Inflammatory macrophage treated with lipopolysaccharide for 4 hours (primary cell): Measurements from ENCODE around the gene ZNF468.
"Not testable (repeated sequence)": the region's sequence is repeated elsewhere in the genome, so short reads cannot be mapped to it uniquely, and the experiment has no call there.

Experiments
- DNase-seq: peaks from one replicate; pipeline ENCODE4 v3.0.0-alpha.2; 2020

The ZNF468 gene

DNA sequence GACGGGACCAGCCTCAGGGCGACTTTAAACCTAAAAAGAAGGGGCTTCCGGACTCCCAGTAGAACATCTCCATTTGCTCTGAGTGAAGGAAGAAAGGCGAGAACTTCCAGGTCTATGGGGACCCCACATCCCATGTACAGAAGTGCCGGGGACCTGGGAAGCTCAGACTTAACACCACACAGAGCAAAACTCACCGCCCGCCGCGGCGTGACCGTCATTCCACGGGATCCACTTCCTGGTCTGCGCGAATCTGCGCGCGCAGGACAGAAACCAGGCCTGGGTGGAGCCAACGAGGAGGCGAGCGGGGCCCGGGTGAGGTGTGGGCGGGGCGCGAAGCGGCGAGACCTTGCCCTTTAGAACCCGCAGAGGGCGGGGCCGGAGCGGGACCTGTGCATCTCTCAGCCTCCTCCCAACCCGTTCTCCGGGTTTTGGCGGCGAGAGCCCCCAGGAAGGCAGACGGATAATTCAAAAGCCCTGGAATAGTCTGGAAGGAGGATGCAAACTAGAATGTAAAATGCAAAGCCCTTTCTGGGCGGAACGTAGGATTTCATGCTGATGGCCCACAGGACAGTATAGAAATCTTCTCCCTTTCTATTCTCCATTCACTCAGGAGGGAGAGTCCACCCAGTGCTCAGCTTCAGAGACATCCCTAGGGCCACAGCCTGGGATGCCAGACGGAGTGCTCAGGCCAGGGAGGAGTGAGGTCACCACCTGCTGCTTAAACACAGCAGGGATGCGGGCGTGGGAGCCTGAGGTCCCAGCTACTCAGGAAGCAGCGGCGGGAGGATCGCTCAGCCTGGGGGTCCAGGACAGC, at the start of gene ZNF468:
Gene ZNF468, minus strand, starts transcription at position 242 of the 814 bp plus-strand sequence. CDS start 3,347 bp downstream, outside the sequence.
- peak; percentile 72 for DNase-seq

DNA sequence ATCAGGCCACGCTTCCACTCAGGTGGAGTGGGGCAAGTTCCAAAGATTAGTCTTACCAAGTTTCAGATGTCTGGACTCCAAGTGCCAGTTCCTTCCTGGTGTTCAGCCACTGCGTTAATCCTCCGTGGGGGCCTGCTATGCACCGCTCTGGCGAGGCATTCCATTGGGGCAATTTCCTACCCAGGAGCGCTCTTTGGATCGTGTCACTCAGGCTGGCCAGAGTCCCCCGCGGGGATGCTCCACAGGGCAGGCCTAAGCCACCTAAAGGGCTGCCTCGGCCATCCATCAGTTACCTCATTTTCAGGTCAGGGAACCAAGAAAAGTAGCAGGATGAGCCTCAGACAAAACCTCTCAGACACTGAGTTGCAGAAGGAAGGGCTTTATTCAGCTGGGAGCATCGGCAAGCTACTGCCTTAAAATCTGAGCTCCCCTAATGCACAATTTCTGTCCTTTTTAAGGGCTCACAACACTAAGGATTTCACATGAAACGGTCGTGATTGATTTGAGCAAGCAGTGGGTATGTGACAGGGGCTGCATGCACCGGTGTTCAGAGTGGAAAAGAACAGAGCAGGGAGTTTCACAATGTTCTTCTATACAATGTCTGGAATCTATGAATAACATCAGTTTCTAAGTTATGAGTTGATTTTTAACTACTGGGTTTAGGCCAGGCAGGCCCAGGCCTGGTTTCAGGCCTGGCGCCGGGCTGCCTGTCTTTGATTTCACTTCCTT, 46.8 kb upstream of the ZNF468 start:
- DNase-seq = not testable (repeated sequence)

DNA sequence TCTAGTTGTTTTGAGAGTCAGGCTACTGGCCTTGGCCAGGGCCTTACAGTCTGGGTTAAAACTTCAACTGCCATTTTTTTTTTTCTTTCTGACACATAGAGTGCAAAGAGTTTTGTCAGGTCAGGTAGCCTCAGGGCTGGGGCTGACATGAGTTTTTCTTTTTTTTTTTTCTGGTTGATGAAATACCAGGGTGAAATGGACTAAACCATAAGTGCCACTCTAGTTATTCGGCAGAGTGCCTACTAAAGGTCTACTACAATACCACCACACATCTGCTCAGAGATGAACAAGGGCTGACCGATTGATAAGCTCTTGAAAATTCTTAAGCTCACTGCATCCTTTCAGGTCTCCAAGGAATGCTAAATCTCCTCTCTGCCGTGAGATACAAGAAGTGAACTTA, 44.4 kb upstream of the ZNF468 start:
- no peak for DNase-seq

DNA sequence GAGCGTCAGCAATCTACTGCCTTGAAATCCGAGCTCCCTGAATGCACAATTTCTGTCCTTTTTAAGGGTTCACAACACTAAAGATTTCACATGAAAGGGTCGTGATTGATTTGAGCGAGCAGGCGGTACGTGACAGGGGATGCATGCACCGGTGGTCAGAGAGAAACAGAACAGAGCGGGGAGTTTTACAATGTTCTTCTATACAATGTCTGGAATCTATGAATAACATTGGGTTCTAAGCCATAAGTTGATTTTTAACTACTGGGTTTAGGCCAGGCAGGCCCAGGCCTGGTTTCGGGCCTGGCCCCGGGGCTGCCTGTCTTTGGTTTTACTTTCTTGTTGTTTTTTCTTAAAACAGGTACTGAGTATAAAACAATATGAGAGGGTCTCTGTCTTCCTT, 41.2 kb upstream of the ZNF468 start:
- DNase-seq = not testable (repeated sequence)

DNA sequence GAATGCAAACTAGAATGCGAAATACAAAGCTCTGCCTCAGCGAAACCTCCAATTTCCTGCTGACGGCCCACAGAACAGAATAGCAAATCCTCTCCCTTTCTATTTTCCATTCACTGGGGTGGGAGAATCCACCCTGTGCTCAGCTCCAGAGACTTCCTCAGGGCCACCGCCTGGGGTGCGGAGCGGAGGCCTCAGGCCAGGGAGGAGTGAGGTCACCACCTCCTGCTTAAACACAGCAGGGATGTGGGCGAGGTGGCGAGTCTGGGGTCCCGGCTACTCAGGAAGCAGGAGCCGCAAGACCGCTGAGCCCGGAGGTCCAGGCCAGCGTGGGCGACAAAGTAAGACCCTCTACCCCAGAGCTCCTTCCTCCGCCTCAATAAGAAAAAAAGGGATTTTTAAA, 40.7 kb upstream of the ZNF468 start:
- DNase-seq = no peak

DNA sequence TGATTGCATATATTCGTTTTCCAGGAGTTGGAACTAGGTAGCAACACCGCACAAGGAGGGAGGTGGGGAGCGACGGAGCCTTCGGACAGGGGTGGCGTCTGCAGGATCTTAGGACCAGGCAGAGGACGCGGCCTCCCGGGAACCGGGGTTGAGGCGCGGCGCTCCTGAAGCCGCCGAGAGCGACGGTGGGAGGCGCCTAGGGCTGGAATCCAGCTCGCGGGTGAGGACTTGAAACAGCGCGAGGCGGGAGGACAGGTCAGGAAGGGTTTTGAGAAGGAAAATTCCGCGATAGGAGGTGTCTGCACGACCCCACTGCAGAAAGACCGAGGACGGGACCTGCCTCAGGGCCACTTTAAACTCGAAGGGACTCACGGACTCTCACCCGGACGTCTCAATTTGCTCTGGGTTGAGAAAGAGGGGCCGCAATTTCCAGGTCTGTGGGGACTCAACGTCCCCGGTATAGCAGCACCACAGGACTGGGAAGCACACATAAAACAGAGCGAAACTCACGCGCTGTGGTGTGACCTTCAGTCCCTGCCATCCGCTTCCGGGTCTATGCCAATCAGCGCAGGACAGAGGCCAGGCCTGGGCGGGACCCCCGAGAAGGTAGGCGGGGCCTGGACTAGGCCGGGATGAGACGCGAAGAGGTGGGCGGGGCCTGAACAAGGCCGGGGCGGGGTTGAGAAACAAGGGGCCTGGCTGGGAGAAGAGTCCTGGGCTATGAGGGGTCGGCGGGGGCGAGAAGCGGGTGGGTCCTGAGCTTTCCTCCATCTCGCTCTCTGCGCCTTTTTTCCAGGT, 39.9 kb upstream of the ZNF468 start, which contains the start of gene ZNF320:
Gene ZNF320, minus strand, starts transcription at position 498 of the 798 bp plus-strand sequence. CDS start 7,380 bp downstream, outside the sequence.
- peak; percentile 97 for DNase-seq

DNA sequence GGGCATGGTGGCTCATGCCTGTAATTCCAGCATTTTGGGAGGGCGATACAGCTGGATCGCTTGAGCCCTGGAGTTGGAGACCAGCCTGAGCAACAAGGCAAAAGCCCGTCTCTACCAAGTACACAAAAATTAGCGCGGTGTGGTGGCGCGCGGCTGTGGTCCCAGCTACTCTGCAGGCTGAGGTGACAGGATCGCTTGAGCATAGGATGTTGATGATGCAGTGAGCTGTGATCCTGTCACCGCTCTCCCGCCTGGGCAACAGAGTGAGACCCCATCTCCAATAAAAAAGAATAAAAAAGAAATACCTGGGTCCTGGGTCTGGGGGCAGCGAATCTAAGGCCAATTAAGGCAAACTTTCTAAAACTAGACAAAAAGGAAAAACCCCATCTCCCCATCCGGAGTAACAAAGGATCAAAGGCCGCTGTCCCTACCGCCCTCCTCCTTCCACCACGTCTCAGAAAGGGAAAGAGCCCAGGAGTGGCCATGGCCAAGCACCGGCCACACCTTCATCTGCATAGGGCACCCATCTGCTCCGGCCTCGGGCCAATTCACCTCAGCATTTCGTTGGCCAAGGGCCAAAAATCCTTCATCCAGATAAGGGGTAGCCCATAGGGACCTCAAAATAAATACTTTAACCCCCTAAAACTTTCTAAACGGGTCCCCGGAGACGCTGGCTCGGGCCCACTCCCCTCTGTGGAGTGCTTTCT, 39.2 kb upstream of the ZNF468 start:
- peak; percentile 27 for DNase-seq

DNA sequence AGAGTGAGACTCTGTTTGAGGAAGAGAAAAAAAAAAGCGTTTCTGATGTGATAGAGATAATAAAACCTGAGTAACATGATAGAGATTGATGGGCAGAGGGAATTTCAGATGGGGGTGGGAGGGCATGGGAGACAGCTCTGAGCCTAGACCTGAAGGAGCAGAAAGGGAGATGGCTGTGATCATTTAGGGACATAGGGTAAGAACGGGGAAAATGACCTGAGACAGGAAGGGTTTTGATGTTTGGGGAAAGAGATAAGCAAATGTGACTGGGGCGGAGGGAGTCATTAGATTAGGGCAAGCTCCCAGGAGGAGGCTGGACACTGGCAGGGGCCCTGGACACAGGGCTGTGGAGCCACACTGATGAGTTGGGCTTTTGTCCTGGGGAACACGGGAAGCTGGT, 33.9 kb upstream of the ZNF468 start:
- DNase-seq = no peak

DNA sequence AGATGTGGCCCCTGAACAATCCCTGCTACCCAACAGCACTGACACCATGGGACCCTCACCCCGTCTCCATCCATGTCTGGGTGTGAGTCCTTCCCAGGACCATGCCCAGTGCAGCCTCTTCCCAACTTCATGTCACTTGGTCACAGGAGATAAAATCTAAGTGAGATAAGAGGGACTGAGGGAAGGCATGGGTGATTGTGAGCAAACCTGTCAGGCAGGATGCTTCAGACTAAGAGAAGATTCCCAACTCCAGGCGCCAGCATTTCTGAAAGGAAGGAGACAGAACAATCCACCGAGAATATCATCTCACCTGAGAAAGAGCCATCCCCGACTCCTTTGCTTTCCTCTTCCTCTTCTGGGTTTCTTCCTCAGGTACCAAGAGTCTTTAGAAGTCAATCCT, 32.5 kb upstream of the ZNF468 start:
- no peak for DNase-seq

DNA sequence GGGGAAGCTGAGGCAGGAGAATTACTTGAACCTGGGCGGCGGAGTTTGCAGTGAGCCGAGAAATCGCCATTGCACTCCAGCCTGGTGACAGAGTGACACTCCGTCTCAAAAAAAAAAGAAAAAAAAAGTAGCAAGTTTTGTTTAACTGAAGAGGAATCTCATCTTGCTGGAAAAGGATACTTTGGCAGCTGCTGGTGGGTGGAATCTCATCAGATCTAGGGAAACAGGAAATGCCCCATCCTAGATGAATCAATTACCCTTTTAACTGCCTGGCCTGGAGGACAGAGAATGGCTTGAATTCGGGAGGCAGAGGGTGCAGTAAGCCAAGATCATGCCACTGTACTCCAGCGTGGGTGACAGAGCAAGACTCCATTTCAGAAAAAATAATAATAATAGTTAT, 31.7 kb upstream of the ZNF468 start:
- no peak for DNase-seq

DNA sequence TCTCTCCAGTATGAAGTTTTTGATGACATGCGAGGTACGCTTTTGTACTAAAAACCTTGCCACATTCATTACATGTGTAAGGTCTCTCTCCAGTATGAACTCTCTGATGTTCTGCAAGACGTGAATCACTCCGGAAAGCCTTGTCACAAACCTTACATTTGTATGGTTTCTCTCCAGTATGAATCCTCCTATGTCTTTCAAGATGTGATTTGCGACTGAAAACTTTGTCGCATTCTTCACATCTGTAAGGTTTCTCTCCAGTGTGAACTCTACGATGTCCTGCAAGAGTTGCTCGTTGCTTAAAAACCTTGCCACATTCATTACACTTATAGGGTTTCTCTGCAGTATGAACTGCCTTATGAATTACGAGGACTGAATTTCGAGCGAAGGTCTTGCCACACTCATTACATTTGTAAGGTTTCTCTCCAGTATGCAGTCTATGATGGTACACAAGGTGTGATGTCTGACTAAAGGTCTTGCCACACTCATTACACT, 23.5 kb upstream of the ZNF468 start:
- DNase-seq = no peak

DNA sequence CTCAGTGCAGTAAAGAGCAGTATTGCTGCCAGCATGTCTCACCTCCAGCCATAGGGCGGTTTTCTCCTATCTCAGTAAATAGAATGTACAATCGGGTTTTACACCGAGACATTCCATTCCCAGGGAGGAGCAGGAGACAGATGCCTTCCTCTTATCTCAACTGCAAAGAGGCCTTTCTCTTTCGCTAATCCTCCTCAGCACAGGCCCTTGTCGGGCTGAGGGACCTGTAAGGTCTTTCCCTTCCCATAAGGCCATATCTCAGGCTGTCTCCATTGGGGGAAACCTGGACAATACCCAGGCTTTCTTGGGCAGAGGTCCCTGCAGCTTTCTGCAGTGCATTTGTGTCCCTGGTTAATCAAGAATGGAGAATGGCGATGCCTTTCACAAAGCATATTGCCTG, 15.6 kb upstream of the ZNF468 start:
- DNase-seq = not testable (repeated sequence)

DNA sequence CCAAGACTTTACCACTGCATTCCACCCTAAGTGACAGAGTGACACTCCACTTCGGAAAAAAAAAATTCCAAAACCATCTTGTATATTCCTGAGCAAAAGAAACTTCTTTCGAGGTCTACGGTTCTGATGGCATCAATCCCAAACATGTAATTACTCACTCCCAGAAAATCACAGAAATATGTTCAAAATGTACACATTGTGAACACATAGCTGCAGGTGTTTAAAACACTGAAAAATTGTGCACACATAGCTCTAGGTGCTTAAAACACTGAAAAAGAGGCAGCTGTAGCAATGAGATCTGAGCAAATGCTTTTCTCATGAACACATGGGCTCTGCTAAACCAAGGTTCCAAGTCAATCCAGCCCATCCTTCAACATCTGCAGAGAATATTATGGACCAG, 14.0 kb upstream of the ZNF468 start:
- DNase-seq = no peak

DNA sequence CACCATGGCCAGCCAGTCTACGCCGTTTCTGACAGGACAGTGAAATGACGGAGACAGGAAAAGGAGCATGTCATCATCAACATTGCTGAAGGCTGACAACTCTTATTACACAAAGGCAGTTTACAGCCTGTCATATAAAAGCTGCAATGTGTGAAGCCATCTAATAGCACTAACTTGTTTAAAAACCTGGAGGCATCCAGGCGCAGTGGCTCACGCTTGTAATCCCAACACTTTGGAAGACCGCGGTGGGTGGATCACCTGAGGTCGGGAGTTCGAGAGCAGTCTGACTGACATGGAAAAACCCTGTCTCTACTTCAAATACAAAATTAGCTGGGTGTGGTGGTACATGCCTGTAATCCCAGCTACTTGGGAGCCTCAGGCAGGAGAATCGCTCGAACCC, 10.6 kb upstream of the ZNF468 start:
- not testable (repeated sequence) for DNase-seq

DNA sequence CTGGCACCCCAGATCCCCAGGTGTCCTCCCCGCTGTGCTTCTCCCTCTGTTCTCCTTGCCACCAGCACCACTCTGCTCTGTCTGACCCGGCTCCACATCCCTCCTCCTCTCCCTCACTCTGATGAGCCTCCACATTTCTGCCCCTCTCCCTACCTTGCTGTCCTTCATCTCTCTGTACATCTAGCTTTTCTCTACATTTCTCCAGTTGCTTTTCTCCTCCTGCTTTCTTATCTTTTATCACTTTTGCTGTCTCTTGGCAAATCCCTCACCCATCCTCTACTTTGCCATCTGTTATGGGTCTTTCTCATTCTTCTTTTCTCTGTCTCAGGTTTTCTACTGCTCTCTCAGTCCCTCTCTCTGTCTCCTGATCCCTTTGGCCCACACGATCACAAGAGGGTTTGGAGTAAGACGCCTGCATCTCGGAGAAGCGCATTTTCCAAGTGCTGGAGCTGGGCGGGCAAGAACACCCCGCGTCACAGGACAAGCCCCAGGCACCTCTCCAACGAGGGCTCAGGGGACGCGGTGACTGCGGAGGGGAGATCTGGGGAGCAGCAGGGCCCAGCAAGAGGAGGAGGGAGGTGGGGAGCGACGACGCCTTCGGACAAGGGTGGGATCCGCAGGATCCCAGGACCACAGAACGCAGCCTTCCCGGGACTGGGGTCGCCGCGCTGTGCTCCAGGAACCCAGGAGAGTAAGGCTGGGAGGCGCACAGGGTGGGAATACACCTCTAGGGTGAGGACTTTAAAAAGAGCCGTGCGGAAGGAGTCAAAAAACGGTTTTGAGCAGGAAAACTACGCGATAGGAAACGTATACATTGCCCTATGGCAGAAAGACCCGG, 660 bp downstream of the ZNF468 start:
- peak; percentile 6 for DNase-seq

DNA sequence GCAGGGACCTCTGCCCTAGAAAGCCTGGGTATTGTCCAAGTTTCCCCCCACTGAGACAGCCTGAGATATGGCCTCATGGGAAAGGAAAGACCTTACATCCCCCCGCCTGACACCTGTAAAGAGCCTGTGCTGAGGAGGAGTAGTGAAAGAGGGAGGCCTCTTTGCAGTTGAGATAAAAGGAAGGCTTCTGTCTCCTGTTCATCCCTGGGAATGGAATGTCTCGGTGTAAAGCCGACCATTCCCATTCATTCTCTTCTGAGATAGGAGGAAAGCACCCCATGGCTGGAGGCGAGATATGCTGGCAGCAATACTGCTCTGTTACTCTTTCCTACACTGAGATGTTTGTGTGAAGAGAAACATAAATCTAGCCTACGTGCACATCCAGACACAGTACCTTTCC, 10.1 kb downstream of the ZNF468 start:
- DNase-seq = not testable (repeated sequence)

DNA sequence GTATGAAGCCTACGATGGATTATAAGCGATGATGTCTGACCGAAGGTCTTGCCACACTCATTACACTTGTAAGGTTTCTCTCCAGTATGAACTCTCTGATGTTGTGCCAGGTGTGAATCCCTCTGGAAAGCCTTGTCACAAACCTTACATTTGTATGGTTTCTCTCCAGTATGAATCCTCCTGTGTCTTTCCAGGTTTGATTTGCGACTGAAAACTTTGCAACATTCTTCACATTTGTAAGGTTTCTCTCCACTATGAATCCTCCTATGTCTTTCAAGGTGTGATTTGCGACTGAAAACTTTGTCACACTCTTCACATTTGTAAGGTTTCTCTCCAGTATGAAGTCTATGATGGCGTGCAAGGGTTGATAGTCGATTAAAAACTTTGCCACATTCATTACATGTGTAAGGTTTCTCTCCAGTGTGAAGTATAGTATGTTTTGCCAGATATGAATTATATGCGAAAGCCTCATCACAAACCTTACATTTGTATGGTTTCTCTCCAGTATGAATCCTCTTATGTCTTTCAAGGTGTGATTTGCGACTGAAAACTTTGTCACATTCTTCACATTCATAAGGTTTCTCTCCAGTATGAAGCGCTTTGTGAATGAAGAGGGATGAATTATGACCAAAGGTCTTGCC, 16.5 kb downstream of the ZNF468 start:
- not testable (repeated sequence) for DNase-seq

DNA sequence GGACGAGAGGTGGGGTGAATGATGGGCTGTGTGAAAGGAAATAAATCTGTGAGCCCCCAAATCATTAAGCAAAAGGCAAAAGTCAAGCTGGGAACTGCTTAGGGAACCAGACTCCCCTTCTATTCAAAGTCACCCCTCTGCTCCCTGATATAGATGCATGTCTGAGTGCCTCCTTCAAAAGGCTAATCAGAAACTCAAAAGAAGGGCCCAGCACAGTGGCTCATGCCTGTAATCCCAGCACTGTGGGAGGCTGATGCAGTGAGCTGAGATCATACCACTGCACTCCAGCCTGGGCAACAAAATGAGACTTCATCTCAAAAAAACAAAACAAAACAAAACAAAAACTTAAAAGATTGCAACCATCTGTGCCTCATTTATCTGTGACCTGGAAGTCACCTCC, 23.1 kb downstream of the ZNF468 start:
- not testable (repeated sequence) for DNase-seq

DNA sequence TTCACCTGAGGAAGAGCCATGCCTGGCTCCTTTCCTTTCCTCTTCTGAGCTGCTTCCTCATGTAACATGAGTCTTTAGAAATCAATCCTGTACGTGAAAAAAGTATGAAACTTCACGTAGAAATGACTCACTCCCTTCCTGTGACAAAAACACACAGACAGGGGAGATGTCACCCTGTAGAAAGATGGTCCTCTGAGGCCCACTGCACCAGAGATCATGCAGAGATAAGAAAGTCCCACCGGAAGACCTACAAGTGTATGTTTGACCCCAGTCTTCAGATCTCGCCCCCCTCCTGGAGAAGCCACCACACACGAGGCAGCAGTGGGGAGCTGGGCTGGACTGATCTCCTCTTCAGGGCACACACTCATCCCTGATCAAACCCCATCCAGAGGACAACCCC, 23.9 kb downstream of the ZNF468 start:
- not testable (repeated sequence) for DNase-seq

DNA sequence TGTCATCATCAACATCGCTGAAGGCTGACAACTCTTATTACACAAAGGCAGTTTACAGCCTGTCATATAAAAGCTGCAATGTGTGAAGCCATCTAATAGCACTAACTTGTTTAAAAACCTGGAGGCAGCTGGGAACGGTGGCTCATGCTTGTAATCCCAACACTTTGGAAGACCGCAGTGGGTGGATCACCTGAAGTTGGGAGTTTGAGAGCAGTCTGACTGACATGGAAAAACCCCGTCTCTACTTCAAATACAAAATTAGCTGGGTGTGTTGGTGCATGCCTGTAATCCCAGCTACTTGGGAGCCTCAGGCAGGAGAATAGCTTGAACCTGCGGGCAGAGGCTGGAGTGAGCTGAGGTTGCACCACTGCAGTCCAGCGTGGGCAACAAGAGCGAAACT, 27.6 kb downstream of the ZNF468 start:
- DNase-seq = not testable (repeated sequence)

DNA sequence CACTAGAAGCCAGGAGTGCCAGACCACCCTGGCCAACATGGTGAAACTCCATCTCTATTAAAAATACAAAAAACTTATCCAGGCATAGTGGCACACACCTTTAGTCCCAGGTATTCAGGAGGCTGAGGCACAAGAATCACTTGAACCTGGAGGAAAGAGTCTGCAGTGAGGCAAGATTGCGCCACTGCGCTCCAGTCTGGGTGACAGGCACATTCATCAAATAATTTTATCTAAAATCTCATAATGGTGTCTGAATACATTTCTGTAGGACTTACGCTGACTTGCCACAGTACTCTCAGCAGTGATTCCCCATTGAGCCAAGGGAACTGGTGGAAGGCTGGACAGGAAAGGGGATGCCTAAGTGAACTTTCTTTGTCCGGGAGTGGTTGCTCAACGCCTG, 31.7 kb downstream of the ZNF468 start:
- no peak for DNase-seq
